GM12875 (cell line): ENCODE measurements around the gene MTFP1.

ENCODE experiments used
- H3K4me3 ChIP-seq: one replicate; pipeline ENCODE4 v1.5.1; 2011; ENCODE audit warnings: low read depth, low read length, control low read depth
- TF ChIP-seq, protein P1 (sequence below): IDR thresholded peaks from 2 replicates; pipeline ENCODE4 v1.5.1; 2011; ENCODE audit warnings: low read depth, mild to moderate bottlenecking, control low read depth, inconsistent platforms, low read length, moderate library complexity, borderline replicate concordance; ENCODE audit not compliant: insufficient read depth

The MTFP1 gene

GRCh38 chr22:30474121-30474520 is 48.6 kb downstream of the MTFP1 start:
- no peak overlapping the region for H3K4me3 ChIP-seq

GRCh38 chr22:30474683-30475424 is 49.3 kb downstream of the MTFP1 start:
- no peak overlapping the region for H3K4me3 ChIP-seq

More at GRCh38 chr22:30474121-30474520, 48.6 kb downstream of the MTFP1 start:
- TF ChIP-seq, protein P1, sequence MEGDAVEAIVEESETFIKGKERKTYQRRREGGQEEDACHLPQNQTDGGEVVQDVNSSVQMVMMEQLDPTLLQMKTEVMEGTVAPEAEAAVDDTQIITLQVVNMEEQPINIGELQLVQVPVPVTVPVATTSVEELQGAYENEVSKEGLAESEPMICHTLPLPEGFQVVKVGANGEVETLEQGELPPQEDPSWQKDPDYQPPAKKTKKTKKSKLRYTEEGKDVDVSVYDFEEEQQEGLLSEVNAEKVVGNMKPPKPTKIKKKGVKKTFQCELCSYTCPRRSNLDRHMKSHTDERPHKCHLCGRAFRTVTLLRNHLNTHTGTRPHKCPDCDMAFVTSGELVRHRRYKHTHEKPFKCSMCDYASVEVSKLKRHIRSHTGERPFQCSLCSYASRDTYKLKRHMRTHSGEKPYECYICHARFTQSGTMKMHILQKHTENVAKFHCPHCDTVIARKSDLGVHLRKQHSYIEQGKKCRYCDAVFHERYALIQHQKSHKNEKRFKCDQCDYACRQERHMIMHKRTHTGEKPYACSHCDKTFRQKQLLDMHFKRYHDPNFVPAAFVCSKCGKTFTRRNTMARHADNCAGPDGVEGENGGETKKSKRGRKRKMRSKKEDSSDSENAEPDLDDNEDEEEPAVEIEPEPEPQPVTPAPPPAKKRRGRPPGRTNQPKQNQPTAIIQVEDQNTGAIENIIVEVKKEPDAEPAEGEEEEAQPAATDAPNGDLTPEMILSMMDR: no peak

More at GRCh38 chr22:30474683-30475424, 49.3 kb downstream of the MTFP1 start:
- TF ChIP-seq, protein P1: no peak
